Endothelial cell of umbilical vein (primary cell): Measurements from ENCODE around the gene RNF130. TPM values are rescaled to one million over a fixed set of nuclear protein-coding genes. Genes with fewer than 3 reads are reported as not detected.

Source experiments
- BruUV-seq: library from RNA; stranded (reverse); fragments of 400-500 nt; replicated peaks from 2 replicates; lab custom pipeline; 2021; lab: Mats Ljungman, UMichigan
- CTCF ChIA-PET: fragments of 300-600, 350-600 bp; sonication (Branson Sonifier 250); formaldehyde crosslinking; loops from one replicate; lab custom pipeline; 2021; ENCODE audit warnings: antibody characterized with exemption, inconsistent platforms; lab: Charles Lee
- POLR2A ChIA-PET: fragments of 300-600, 350-600 bp; sonication (Branson Sonifier 250); formaldehyde crosslinking; loops from one replicate; lab custom pipeline; 2021; ENCODE audit warnings: antibody characterized with exemption, inconsistent platforms; lab: Charles Lee
- DNase-seq: peaks from one replicate; pipeline ENCODE4 v3.0.0-alpha.2; 2011; ENCODE audit warnings: low read depth, low spot score
- FAIRE-seq: peaks from 2 replicates; lab custom pipeline; 2011; peaks lifted over from hg19 to GRCh38; lab: Jason Lieb, UNC
- H2AFZ ChIP-seq: 2 replicates; pipeline ENCODE4 v1.6.0; 2012; ENCODE audit warnings: low read depth, low read length, control low read depth, inconsistent platforms
- H3K27ac ChIP-seq: 2 replicates; pipeline ENCODE4 v1.5.1; 2011; ENCODE audit warnings: low read depth, mild to moderate bottlenecking, control low read depth, low read length, moderate library complexity; ENCODE audit not compliant: insufficient read depth
- H3K27me3 ChIP-seq, 2 experiments: 2 replicates each; pipeline versions ENCODE4 v1.6.0 to v1.6.1; 2011; ENCODE audit warnings: low read length in 2 of 2, mixed read lengths in 1 of 2; ENCODE audit not compliant: control insufficient read depth in 2 of 2, insufficient read depth in 2 of 2
- H3K36me3 ChIP-seq, 2 experiments: 2 replicates in 1 of 2; 3 replicates in 1 of 2; pipeline ENCODE4 v1.5.1; 2011; ENCODE audit warnings: low read length in 2 of 2, mild to moderate bottlenecking in 1 of 2, moderate library complexity in 1 of 2; ENCODE audit not compliant: control insufficient read depth in 2 of 2, insufficient read depth in 2 of 2; ENCODE audit errors: extremely low read depth in 1 of 2
- H3K4me1 ChIP-seq: 3 replicates; pipeline ENCODE4 v1.5.1; 2011; ENCODE audit warnings: mild to moderate bottlenecking, low read length; ENCODE audit not compliant: control insufficient read depth, insufficient read depth; ENCODE audit errors: extremely low read depth
- H3K4me2 ChIP-seq: 2 replicates; pipeline ENCODE4 v1.6.1; 2011; ENCODE audit warnings: low read length, control low read depth, mixed read lengths; ENCODE audit not compliant: insufficient read depth
- H3K4me3 ChIP-seq, 3 experiments: fragments of 200-600 bp in 1 of 3; sonication (generic), shearing (Covaris generic) in 1 of 3; replicated peaks in 1 of 3; 2 replicates each; pipeline ENCODE4 v1.5.1; 2011 to 2016; ENCODE audit warnings: control low read depth in 3 of 3, low read length in 3 of 3, mild to moderate bottlenecking in 2 of 3, inconsistent platforms in 1 of 3, low read depth in 1 of 3, moderate library complexity in 1 of 3; ENCODE audit not compliant: insufficient read depth in 1 of 3
- H3K79me2 ChIP-seq: 2 replicates; pipeline ENCODE4 v1.6.0; 2012; ENCODE audit warnings: low read length, inconsistent platforms; ENCODE audit not compliant: control insufficient read depth, insufficient read depth
- H3K9ac ChIP-seq: replicated peaks from 2 replicates; pipeline ENCODE3; 2011; ENCODE audit warnings: low read length, control low read depth; ENCODE audit not compliant: insufficient read depth; ENCODE audit errors: extremely low read depth
- H3K9me1 ChIP-seq: replicated peaks from 3 replicates; pipeline ENCODE4 v1.6.0; 2011; ENCODE audit warnings: mild to moderate bottlenecking, low read length; ENCODE audit not compliant: control insufficient read depth, insufficient read depth; ENCODE audit errors: extremely low read depth
- H3K9me3 ChIP-seq: replicated peaks from 2 replicates; pipeline ENCODE4 v1.5.1; 2012; ENCODE audit warnings: low read length, inconsistent platforms; ENCODE audit not compliant: control insufficient read depth, insufficient read depth
- H4K20me1 ChIP-seq: replicated peaks from 2 replicates; pipeline ENCODE3; 2011; ENCODE audit warnings: mild to moderate bottlenecking, low read length; ENCODE audit not compliant: control insufficient read depth, insufficient read depth; ENCODE audit errors: extremely low read depth
- CTCF ChIP-seq, 2 donors: IDR thresholded peaks; 1 replicate in 1 of 2; 2 replicates in 1 of 2; pipeline ENCODE4 v1.5.1; 2011; ENCODE audit warnings: low read length in 2 of 2, mild to moderate bottlenecking in 2 of 2, moderate library complexity in 2 of 2, control low read depth in 1 of 2, inconsistent platforms in 1 of 2, low read depth in 1 of 2; ENCODE audit not compliant: insufficient read depth in 1 of 2; ENCODE audit errors: extremely low read depth in 1 of 2
- FOS ChIP-seq: IDR thresholded peaks from 2 replicates; pipeline ENCODE4 v1.6.1; 2011; ENCODE audit warnings: mild to moderate bottlenecking, low read length, moderate library complexity, borderline replicate concordance; ENCODE audit not compliant: insufficient read depth
- JUN ChIP-seq: IDR thresholded peaks from 2 replicates; pipeline ENCODE4 v1.6.1; 2011; ENCODE audit warnings: borderline replicate concordance, low read depth; ENCODE audit not compliant: insufficient read length, insufficient read depth
- POLR2AphosphoS5 ChIP-seq: IDR thresholded peaks from 2 replicates; pipeline ENCODE4 v1.6.1; 2012; ENCODE audit warnings: low read depth, mild to moderate bottlenecking, control low read depth, low read length, moderate library complexity; ENCODE audit not compliant: insufficient read depth
- dilution Hi-C: fragments of 300-500 bp; cut with MboI; formaldehyde crosslinking; loops from one replicate; pipeline ENCODE4 v1.15.0; 2019; ENCODE audit warnings: low sequenced_read_pairs; ENCODE audit not compliant: extremely low pct_ligation_motif_present
- intact Hi-C: fragments of 100-400 bp; cut with micrococcal nuclease; formaldehyde crosslinking; loops from one replicate; pipeline ENCODE4 v1.10.0; 2022
- polyA plus RNA-seq, 4 experiments: library from polyadenylated mRNA; depleted of rRNA in 3 of 4; stranded (reverse) in 3 of 4; unstranded in 1 of 4; fragments of >200 nt; gene quantifications; 2 replicates each; pipeline versions ENCODE4 v1.2.1 to v1.2.3, GENCODE V29; 2011 to 2012; ENCODE audit warnings: missing spikeins in 1 of 4
- total RNA-seq: library from RNA; stranded (reverse); gene quantifications from 2 replicates; pipeline ENCODE4 v1.2.3, GENCODE V29; 2021

The RNF130 gene
- total and polyA plus RNA-seq, 2 donors (not counting 3 experiments of a cell fraction or from before 2014, with no cell fraction given), result 43.0 to 43.1 TPM

- peaks cover 6 to 10% of the 10 kb centered on the region in 2 experiments for H3K27me3 ChIP-seq
- H3K4me1 ChIP-seq, result no peaks in the 10 kb centered on the region
- no peak overlapping the region for H3K4me2 ChIP-seq
- H3K9me3 ChIP-seq, result no peaks in the 10 kb centered on the region
- no peaks in the 10 kb centered on the region for H4K20me1 ChIP-seq
- no peaks in the 10 kb centered on the region for H3K36me3 ChIP-seq
- POLR2A ChIA-PET, result no interaction called here
- FAIRE-seq (no peak), DNase-seq (no peak)
- no peak overlapping the region for H3K4me3 ChIP-seq
- BruUV-seq, result no TSS peak
- intact Hi-C loops, result no loop called here
- no peak overlapping the region for H3K9ac ChIP-seq
- no peaks in the 10 kb centered on the region for H3K79me2 ChIP-seq
- H3K27ac ChIP-seq, result no peak overlapping the region
- TF ChIP-seq POLR2AphosphoS5 (no peak), CTCF (IDR thresholded peaks at IDR 0.05; ENCODE audit: extremely low read depth in 1 of 2, insufficient read depth in 1 of 2, low read depth in 1 of 2, low read length in 2 of 2) (no peak), JUN (no peak), FOS (no peak)
- dilution Hi-C loops, result no loop called here
- no peak overlapping the region for H2AFZ ChIP-seq
- CTCF ChIA-PET, result no interaction called here
- H3K9me1 ChIP-seq, result no peaks in the 10 kb centered on the region
Measured at GRCh38 chr5:180081481-180081880, 9.9 kb upstream of the RNF130 start.
